ENCODE measurements around the gene CIITA. TPM values are rescaled to one million over a fixed set of nuclear protein-coding genes. Genes with fewer than 3 reads are reported as not detected.
"Not testable (repeated sequence)": the region's sequence is repeated elsewhere in the genome, so short reads cannot be mapped to it uniquely, and the experiment has no call there.

The CIITA gene
- total RNA-seq, 1 donor from 2014 or later = 11.0 TPM

DNA sequence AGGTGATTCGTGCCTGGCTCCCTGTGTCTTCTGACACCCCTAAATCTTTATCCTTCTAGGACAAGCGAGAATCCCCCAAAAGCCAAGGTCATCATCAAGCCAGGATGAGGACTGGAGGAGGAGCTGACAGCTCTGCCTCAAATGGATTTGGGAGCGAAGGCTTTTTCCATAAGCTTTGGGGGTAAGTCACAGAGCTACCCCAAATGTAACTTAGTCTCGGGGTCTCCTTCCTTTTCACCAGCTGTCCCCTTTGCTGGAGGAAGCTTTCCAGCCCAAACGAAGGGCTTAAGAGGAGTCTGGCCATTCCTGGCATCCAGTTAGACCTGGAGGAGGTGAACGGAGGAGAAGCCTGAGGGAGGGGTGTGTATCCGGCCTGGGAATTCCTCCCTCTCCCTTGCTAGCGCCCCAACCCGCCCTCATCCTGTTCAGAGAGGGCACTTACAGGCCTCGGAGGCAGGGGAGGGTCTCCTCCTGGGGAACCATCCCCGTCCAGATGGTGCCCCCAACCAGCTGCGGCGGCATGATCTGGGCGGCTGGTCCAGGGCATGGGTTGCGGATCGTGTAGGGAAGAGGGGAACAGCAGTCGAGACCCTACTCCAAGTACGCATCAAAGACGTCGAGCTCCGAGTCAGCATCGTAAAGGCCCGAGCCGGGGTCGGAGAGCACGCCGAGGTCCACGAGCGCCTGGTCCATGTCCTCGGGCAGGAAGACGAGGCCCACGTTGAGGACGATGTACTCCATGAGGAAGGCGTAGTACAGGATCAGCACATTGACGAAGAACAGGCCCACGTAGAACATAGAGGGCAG lies 64.3 kb downstream of the CIITA start:
- DNase-seq (ENCODE audit: missing footprints) = no peak
- no peak for ATAC-seq
- intact Hi-C loops (cut with DNase I) = loop anchor here (5.0 kb wide), 1 partner anchor 199 kb away; the partner anchor contains the start of gene NUBP1

DNA sequence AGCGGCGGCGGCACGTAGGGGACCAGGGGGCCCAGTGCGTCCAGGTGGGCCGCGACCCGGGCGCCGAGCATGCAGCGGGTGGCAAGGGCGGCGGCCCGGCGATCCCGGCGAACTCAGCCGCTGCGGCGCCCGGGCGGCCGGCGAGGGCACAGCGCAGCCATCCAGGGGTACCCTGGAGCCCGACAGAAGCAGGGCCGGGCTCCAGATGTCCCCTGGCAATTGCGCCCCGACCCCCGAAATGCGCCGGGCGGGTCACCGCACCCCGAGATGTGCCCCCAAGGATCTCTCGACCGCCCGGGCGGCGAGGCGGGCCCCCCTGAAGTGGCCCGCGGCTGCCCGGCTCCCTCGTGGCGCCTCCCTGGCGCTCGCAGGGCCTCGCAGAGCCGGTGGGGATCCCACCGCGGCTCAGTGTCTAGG lies 64.9 kb downstream of the CIITA start:
- intact Hi-C loops (cut with DNase I) = loop anchor here (5.0 kb wide), 1 partner anchor 200 kb away; the partner anchor contains the start of gene NUBP1
- not testable (repeated sequence) for ATAC-seq; DNase-seq (ENCODE audit: missing footprints)

DNA sequence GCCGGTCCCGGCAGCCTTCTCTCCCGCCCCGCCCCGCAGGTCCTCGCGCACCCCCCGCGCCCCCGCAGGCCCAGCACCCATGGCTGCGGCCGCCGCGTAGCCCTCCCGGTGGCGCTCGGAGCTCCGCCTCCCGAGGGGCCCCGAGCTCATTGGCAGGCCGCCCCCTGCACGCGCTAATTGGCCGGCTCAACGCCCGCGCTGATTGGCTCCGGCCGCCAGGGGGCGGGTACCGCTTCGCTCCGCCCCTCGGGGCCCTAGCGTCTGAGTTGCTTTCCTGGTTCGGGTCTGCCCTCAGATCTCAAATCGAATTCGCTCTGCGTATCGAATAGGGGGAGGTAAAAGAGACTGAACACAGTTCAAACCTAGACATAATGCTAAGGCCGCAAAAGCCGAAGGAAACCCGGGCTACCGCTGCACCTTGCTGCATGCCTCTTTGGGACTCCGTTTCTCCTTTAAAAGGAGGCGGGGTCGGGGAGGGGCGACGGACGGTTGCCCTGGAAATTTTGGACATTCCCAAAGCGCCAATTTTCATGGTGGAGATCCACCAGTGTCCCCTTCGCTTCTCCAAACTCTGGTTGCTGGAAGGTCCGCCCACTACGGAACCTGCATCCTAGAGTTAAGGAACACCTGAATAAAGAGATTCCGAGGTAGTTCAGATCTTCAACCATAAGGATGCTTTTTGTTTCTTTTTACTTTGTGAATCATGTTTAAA lies 65.5 kb downstream of the CIITA start, which contains the start of gene DEXI:
TSS of gene DEXI (minus strand) at position 117 of the 712 bp plus-strand sequence. CDS start 463 bp downstream, outside the sequence.
- intact Hi-C loops (cut with DNase I) = loop anchor here (5.0 kb wide), 1 partner anchor 200 kb away; the partner anchor contains the start of gene NUBP1

DNA sequence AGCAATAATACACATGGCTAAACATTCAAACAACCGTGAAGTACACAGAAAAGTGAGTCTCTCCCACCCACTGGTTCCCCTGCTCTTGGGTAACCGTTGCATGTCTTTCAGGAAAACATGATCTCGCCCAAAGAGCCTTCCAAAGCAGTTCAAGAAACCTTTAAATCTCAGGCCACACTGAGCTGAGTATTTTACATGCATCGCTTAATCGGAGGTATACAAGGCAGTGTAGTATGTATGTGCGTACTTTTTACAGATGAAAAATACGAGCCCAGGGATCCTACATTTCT lies 66.0 kb downstream of the CIITA start:
- DNase-seq (ENCODE audit: missing footprints) (no peak), ATAC-seq (no peak)
- intact Hi-C loops (cut with DNase I) = loop anchor here (5.0 kb wide), 1 partner anchor 201 kb away; the partner anchor contains the start of gene NUBP1

More for the DNA sequence above, 65.5 kb downstream of the CIITA start, which contains the start of gene DEXI:
- peak; percentile 74 for ATAC-seq
- peak; percentile 96 for DNase-seq (ENCODE audit: missing footprints)

DNA sequence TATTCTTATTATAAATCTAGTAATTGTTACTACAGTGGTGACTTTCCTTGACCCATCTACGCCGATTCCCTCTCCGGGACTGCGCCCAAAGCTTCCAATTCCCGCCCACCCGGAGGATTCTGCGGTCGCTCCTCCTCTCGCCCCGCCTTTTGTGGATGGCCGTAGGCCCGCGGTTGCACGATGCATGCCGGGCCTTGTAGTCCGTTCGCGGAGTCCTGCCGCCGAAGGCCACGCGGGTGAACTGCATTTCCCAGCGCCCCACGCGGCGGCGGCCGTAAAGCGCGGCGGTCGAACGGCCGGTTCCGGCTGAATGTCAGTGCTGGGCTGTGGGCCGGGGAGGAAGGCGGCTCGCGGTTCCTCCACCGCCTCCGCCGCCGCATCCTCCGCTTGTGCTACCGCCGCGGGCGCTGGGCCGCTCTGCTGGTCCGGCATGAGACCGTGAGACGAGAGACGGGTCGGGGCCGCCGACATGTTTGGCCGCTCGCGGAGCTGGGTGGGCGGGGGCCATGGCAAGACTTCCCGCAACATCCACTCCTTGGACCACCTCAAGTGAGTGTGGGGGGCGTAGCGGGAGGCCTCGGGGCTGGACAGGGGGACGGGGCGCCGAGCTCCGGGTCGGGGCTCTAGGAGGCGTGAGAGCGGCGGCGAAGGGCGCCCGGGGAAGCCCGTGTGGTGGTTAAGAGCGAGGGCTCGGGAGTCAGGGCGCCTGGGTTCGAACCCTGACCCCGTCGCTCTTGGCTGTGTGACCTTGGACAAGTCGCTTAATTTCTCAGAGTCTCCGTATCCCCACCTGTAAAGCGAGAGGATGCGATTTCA lies 67.5 kb downstream of the CIITA start, which contains the start of gene CLEC16A:
TSS of gene CLEC16A (plus strand) at position 316 of the 816 bp plus-strand sequence. CDS start at position 470, 154 bp downstream.
- ATAC-seq = peak; percentile 89
- intact Hi-C loops (cut with DNase I) = loop anchor here (5.0 kb wide), 1 partner anchor 202 kb away; the partner anchor contains the start of gene NUBP1
- peak; percentile 100 for DNase-seq (ENCODE audit: missing footprints)

DNA sequence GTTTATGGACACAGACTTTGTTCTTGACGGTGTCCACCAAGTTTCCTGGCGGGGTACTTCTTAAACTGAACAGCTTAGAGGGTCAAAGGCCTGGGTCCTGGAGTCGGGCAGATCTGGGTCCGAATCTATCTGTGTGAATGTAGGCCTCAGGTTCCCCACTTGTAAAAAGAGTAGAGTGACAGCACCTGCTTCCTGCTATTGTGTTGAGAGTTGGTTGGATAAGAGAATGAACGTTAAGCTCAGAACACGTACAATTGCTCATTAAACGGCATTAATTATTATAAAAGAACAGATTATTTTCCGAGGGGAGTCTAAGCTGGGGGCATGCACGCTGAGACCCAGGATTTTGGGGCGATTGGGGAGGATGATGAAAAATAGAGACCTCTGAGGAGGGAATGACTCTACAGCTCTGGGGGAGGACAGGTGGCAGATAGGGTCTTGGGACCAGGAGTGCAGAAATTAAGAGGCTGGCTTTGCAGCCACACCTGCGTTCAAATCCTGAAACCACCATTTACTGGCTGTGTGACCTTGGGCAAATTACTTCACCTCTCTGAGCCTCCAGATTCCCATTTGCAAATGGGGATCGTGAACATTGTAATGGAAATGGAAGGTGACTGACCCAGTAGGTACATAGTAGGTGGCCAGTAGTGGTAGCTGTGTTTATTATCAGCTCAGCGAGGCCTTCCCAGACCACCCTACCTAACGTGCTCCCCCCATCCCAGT lies 68.2 kb downstream of the CIITA start:
- ATAC-seq = no peak
- intact Hi-C loops (cut with DNase I) = no loop called here
- DNase-seq (ENCODE audit: missing footprints) = no peak

DNA sequence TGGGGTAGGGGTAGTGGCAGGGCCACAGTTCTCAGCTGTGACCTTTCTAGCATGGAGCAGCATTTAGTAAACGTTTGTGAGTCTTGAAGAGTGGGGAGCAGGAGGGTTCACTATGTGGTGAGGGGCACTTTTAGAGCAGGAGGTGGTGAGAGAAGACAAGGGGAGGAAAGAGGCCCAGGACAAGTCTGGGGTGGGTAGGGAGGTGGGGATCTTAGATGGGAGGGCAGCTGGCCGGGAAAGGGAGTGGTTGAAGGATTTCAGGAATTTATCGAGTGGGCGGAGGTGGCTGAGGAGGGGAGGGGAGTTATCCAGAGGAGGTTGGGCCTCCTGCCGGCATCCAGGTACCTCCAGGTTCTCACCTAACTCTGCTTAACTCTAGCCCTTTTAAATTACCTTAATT lies 69.3 kb downstream of the CIITA start:
- intact Hi-C loops (cut with DNase I) = no loop called here
- no peak for DNase-seq (ENCODE audit: missing footprints)
- ATAC-seq = no peak

DNA sequence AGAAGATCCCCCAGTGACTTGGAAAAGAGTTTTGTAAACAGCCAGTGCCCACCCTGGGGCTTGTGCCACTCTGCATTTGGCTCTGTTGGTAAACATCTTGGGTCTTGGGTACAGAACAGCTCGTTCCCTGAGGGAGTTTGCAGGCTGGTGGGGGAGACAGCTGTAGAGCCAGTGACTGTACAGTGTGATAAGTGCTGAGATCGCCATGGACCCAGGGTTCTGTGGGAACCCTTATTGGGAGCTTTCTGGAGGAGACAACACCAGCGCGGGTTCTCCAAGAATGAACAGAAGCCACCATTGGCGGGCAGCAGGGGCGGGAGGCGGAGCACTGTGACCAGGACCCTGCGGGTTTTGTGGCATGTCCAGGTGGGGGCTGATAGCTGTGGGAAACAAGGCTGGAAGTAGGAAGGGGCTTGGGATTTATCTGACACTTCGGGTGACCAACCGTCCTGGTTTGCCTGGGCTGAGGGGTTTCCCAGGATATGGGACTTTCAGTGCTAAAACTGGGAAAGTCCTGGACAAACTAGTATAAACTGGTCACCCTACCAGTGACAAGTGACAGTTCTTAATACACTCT lies 70.3 kb downstream of the CIITA start:
- intact Hi-C loops (cut with DNase I) = no loop called here
- ATAC-seq (no peak), DNase-seq (ENCODE audit: missing footprints) (no peak)

DNA sequence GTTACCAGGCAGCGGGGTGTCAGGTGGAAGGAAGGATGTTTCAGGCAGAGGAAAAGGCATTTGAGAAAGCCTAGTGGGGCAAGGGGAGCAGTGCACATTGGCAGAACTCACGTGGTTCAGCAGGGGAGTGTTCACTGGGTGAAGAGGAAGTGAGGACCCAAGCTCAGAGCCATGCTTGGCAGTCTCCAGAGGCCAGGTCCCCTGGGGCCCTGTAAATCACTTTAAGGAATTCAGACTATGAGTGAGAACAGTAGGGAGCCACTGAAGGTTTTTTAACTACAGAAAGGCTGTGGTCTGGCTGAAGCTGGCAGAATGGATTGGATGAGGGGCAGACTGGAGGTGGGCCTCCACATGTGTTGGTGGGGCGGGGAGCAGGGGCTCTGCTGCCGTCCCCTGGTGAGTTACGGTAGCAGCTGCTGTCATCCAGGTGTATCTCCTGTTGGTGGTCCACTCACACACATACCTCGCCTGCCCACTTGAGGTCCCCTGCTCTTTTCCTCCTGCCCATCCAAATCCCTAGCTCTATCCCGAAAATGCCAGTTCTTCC lies 72.5 kb downstream of the CIITA start:
- DNase-seq (ENCODE audit: missing footprints) (no peak), ATAC-seq (no peak)
- intact Hi-C loops (cut with DNase I) = no loop called here

DNA sequence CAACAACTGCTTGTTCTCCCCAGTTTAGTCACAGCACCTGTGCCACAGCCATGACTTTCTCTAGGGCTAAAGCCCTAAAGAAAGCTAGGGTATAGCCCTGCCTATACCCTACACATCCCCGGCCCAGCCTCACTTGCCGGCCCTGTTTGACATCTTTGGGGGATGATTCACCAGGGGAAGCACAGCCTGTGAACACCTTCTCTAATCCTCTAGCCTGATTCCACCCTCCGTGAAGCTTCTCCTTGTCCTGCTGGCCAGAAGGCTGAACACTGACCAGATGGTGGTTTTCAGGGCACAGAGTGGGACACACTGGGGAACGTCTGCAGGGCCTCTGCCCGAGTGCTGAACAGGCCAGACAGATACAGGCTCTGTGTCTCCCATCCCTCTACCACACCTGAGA lies 73.4 kb downstream of the CIITA start:
- DNase-seq (ENCODE audit: missing footprints) (no peak), ATAC-seq (no peak)
- intact Hi-C loops (cut with DNase I) = no loop called here

DNA sequence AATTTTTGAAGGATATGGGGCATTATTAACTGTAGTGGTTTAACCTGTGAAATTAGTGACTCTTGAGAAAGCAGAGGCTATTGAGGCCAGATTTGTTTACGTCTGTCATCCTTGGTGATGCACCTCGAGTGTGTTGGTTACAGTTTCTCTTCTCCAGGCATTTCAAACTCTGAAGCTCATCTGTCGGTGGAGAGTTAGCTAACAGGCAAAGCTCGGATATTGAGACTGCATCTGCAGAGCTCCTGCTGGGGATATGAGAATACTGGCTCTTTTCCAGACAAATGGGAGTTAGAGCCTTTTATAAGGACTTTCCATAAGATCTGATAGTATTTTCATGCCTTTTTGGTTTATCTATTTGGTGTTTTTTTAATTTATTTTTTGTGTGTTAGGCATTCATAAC lies 74.0 kb downstream of the CIITA start:
- intact Hi-C loops (cut with DNase I) = no loop called here
- no peak for DNase-seq (ENCODE audit: missing footprints)
- ATAC-seq = no peak

DNA sequence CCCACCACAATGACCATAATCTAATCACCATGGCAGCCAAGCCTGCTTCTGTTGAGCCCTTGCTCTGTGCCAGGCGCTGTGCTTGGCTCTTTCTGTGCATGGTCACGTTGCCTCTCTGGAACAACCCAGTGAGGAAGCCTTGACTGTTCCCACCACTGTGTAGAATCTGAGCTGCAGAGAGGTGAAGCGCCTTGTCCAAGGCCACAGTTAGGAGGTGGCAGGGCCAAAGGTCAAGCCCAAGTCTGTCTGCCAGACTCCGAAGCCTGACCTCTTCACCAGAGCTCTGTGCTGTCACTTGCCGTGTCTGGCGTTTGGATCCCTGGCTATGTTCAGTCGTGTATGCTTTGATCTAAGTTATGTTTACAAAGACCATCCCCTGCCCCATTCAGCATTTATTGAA lies 77.9 kb downstream of the CIITA start:
- DNase-seq (ENCODE audit: missing footprints) (no peak), ATAC-seq (no peak)
- intact Hi-C loops (cut with DNase I) = no loop called here

DNA sequence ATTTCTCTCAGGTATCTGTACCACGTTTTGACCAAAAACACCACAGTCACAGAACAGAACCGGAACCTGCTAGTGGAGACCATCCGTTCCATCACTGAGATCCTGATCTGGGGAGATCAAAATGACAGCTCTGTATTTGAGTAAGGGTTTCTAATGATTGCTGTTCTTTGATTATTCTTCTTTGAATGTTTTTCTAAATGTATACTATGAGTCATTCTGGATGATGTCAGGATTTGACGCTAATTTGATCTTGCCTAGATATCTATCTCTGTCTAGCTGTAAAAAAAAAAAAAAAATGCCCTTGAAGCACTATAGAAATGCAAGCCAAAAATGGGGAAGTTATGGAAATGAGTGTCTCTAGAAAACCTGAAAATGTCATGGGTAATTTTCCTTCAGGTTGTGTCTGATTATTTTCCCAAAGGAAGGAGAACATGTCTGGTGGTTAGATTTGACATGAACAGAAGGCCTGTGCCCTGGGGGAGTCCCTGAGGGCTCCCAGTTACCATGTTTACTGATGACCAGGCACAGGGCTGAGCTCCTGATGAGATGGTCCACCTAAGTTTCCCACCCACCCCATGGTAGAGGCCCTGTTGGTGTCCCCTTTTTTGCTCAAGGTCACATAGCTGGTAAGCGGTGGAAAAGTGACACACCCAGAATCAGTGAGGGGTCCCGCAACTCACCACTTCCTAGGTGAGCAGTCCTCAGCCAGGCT lies 80.9 kb downstream of the CIITA start:
- no peak for ATAC-seq
- intact Hi-C loops (cut with DNase I) = no loop called here

DNA sequence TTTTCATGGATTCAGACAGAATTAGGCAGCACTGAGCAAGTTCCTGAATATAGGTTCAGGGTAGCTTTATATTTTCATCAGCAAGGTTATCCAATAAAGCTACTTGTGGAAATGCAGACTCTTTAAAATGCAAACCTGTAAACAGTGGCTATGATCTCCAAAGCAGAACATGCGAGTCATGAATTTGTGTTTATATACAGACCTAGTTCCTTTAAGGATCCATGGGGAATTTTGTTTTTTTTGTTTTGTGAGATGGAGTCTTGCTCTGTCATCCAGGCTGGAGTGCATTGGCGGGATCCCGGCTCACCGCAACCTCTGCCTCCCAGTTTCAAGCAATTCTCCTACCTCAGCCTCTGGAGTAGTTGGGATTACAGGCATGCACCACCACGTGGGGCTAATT lies 82.2 kb downstream of the CIITA start:
- intact Hi-C loops (cut with DNase I) = no loop called here
- DNase-seq (ENCODE audit: missing footprints) (no peak), ATAC-seq (no peak)

More for the DNA sequence above, 80.9 kb downstream of the CIITA start:
- DNase-seq (ENCODE audit: missing footprints) = no peak

DNA sequence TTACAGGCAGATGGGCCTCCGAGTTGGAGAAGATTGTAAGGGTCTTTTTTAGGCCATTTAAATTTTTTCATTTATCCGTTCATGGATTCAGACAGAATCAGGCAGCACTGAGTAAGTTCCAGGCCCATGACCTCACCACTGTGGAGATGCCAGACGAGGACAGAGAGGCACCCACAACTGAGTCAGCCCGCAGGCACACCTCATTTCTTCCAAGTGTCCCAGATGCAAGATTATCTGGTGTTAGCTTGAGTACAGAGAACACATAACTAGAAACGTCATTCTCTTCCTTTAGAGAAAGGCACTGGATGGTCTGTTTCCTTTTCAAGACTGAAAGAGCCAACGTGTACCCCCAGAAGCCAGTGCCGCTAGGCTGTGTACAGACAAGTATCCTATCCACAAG lies 84.2 kb downstream of the CIITA start:
- DNase-seq (ENCODE audit: missing footprints) (no peak), ATAC-seq (peak; percentile 64)
- intact Hi-C loops (cut with DNase I) = loop anchor here (10.0 kb wide), 2 partner anchors 754 to 834 kb away; partner anchors contain the start of gene ZC3H7A

DNA sequence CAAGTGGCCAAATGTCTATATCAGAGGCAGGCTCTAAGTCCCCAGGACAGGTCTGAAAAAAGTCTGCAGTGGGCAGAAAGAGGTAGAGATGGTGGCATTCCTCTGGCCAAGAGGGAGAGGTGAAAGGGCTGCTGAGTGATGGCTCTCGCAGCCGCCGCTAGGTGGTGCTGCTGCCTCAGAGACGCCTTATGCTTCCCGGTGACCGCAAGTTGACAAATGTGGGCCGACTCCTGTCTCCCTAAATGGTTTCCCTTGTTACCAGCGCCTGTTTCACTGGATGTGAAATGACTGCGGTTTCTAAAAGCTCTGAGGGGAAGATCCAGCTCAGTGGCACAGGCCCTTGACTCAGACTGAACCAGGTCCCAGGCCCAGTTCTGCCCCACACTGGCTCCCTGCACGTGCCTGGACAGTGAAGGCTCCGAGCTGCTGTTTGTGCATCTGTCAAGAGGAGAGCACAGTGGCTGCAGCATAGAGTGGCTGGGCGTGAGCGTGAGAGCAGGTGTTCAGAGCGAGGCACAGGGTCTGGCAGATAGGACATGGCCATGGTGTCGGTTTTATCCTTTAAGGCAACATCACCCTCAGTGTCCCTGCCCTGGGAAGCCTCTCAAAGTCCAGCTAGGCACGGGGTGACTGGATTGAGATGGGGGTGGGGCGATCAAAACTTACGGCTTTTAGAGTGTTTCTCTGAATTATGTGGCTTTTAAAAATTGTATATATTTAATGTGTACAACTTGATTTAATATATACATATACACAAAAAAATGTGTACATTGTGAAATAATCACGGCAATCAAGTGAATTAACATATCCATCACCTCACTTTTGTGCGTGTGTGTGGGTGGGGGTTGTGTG lies 87.3 kb downstream of the CIITA start:
- intact Hi-C loops (cut with DNase I) = loop anchor here (10.0 kb wide), 2 partner anchors 751 to 831 kb away; partner anchors contain the start of gene ZC3H7A
- DNase-seq (ENCODE audit: missing footprints) (peak; percentile 89), ATAC-seq (peak; percentile 86)

Data from Right ventricle myocardium inferior (tissue), 1 donor.